ENCODE results near the gene MRPL51. TPM values are rescaled to one million over a fixed set of nuclear protein-coding genes. Genes with fewer than 3 reads are reported as not detected.

The MRPL51 gene
- total and polyA plus RNA-seq, 2 donors (not counting 1 experiment from before 2014, with no cell fraction given): 18.6 to 72.6 TPM

- Histone ChIP-seq H3K9me3 (ENCODE audit: control extremely low read depth in 1 of 3, control insufficient read depth in 2 of 3, insufficient read depth in 1 of 3, low read length in 2 of 3) (no peaks in the 10 kb centered on the region), H3K9ac (ENCODE audit: low read length) (peak overlapping the region; percentile 33), H2AFZ (ENCODE audit: insufficient read depth, low read depth, low read length, poor library complexity, severe bottlenecking) (peak overlapping the region; percentile 69), H3K4me1 (ENCODE audit: control insufficient read depth in 2 of 2, insufficient read depth in 2 of 2, low read length in 2 of 2) (peaks cover 23 to 32% of the 10 kb centered on the region in 2 donors), H4K20me1 (ENCODE audit: control insufficient read depth, insufficient read depth, low read length, poor library complexity, severe bottlenecking) (peaks cover 30% of the 10 kb centered on the region), H3K36me3 (replicated peaks in 1 of 2; ENCODE audit: control extremely low read depth in 1 of 2, control insufficient read depth in 1 of 2, extremely low read depth in 1 of 2, insufficient read depth in 2 of 2, low read length in 1 of 2) (peaks cover 0 to 45% of the 10 kb centered on the region in 2 experiments), H3K27ac (ENCODE audit: low read length in 2 of 2) (peak overlapping the region in 1 of 2 donors; percentile 48), H3K27me3 (replicated peaks in 1 of 4; ENCODE audit: control extremely low read depth in 1 of 4, control insufficient read depth in 3 of 4, insufficient read depth in 4 of 4, low read length in 3 of 4) (no peaks in the 10 kb centered on the region), H3K4me2 (replicated peaks; ENCODE audit: low read depth, low read length, poor library complexity, severe bottlenecking) (peak overlapping the region; percentile 81), H3K4me3 (ENCODE audit: control extremely low read depth in 1 of 5, extremely low read depth in 1 of 5, insufficient read depth in 1 of 5, low read depth in 2 of 5, low read length in 4 of 5) (peak overlapping the region in 4 of 5 experiments; percentile 6 to 50 (median 34)), H3K79me2 (ENCODE audit: control insufficient read depth, insufficient read depth, low read length) (peaks cover 2% of the 10 kb centered on the region)
- POLR2A ChIA-PET: interaction anchor here (0.6 to 3.4 kb wide), 3 partner anchors 27 to 93 kb away, joined by 3 to 19 read pairs (median 4); partner anchors contain the start of genes NOP2 and VAMP1
- DNase-seq (peak; percentile 54), ATAC-seq (ENCODE audit: low read depth) (peak; percentile 46)
- Mint-ChIP-seq H3K9me3 (ENCODE audit: insufficient read depth) (no peaks in the 10 kb centered on the region), H3K4me1 (peaks cover 44% of the 10 kb centered on the region), H3K27me3 (no peaks in the 10 kb centered on the region), H3K4me3 (peak overlapping the region; percentile 86), H3K27ac (peak overlapping the region; percentile 74)
- TF ChIP-seq CTCF (IDR thresholded peaks at IDR 0.05): no peak
- TF ChIP-seq EZH2 (IDR thresholded peaks at IDR 0.05; ENCODE audit: borderline replicate concordance, insufficient read depth, low read depth, low read length, poor library complexity, severe bottlenecking): no peak
- intact Hi-C loops (cut with micrococcal nuclease): no loop called here
- WGBS (ENCODE audit: insufficient coverage): 21% methylated on average over 35 of the region's 35 CpGs
- CTCF ChIA-PET: interaction anchor here (0.6 to 7.0 kb wide), 13 partner anchors 12 to 345 kb away, joined by 3 to 222 read pairs (median 16); partner anchors contain the start of genes IFFO1, MRPL51 and VAMP1
Measured at GRCh38 chr12:6540181-6540877, 47.3 kb upstream of the MRPL51 start.

GRCh38 chr12:6539707-6540134 lies 46.7 kb upstream of the MRPL51 start:
- no peak overlapping the region for H2AFZ ChIP-seq (ENCODE audit: insufficient read depth, low read depth, low read length, poor library complexity, severe bottlenecking)
- no peaks in the 10 kb centered on the region for H3K27me3 ChIP-seq (replicated peaks in 1 of 4; ENCODE audit: control extremely low read depth in 1 of 4, control insufficient read depth in 3 of 4, insufficient read depth in 4 of 4, low read length in 3 of 4)
- H3K27ac ChIP-seq (ENCODE audit: low read length in 2 of 2): no peak overlapping the region
- no peaks in the 10 kb centered on the region for H3K9me3 ChIP-seq (ENCODE audit: control extremely low read depth in 1 of 3, control insufficient read depth in 2 of 3, insufficient read depth in 1 of 3, low read length in 2 of 3)
- 85% methylated on average over 14 of the region's 14 CpGs for WGBS (ENCODE audit: insufficient coverage)
- ChIA-PET POLR2A (interaction anchor here (1.1 to 3.4 kb wide), 2 partner anchors 28 to 69 kb away, joined by 4 to 19 read pairs; partner anchors contain the start of genes NOP2 and VAMP1), CTCF (interaction anchor here (0.5 to 7.0 kb wide), 19 partner anchors 13 to 1438 kb away, joined by 3 to 222 read pairs (median 5); partner anchors contain the start of genes CD27, IFFO1, MRPL51 and TAPBPL)
- H3K4me1 ChIP-seq (ENCODE audit: control insufficient read depth in 2 of 2, insufficient read depth in 2 of 2, low read length in 2 of 2): peaks cover 24 to 35% of the 10 kb centered on the region in 2 donors
- H3K4me2 ChIP-seq (replicated peaks; ENCODE audit: low read depth, low read length, poor library complexity, severe bottlenecking): peak overlapping the region; percentile 81
- Mint-ChIP-seq H3K27me3 (no peaks in the 10 kb centered on the region), H3K9me3 (ENCODE audit: insufficient read depth) (no peaks in the 10 kb centered on the region), H3K4me1 (peaks cover 45% of the 10 kb centered on the region), H3K4me3 (peak overlapping the region; percentile 86), H3K27ac (peak overlapping the region; percentile 37)
- H4K20me1 ChIP-seq (ENCODE audit: control insufficient read depth, insufficient read depth, low read length, poor library complexity, severe bottlenecking): peaks cover 31% of the 10 kb centered on the region
- intact Hi-C loops (cut with micrococcal nuclease): loop anchor here (2.0 to 5.0 kb wide), 2 partner anchors 252 to 343 kb away; no protein-coding TSS in a partner anchor
- H3K79me2 ChIP-seq (ENCODE audit: control insufficient read depth, insufficient read depth, low read length): peaks cover 8% of the 10 kb centered on the region
- TF ChIP-seq CTCF (IDR thresholded peaks at IDR 0.05): no peak
- TF ChIP-seq EZH2 (IDR thresholded peaks at IDR 0.05; ENCODE audit: borderline replicate concordance, insufficient read depth, low read depth, low read length, poor library complexity, severe bottlenecking): no peak
- no peak for DNase-seq
- H3K36me3 ChIP-seq (replicated peaks in 1 of 2; ENCODE audit: control extremely low read depth in 1 of 2, control insufficient read depth in 1 of 2, extremely low read depth in 1 of 2, insufficient read depth in 2 of 2, low read length in 1 of 2): peaks cover 0 to 45% of the 10 kb centered on the region in 2 experiments
- no peak overlapping the region for H3K4me3 ChIP-seq (ENCODE audit: control extremely low read depth in 1 of 5, extremely low read depth in 1 of 5, insufficient read depth in 1 of 5, low read depth in 2 of 5, low read length in 4 of 5)
- no peak for ATAC-seq (ENCODE audit: low read depth)
- no peak overlapping the region for H3K9ac ChIP-seq (ENCODE audit: low read length)
